Endothelial cell (in vitro differentiated cells): ENCODE data around the gene RBM26. TPM values are rescaled to one million over a fixed set of nuclear protein-coding genes. Genes with fewer than 3 reads are reported as not detected.

Source experiments
- DNase-seq: peaks from one replicate; pipeline ENCODE4 v3.0.0; 2021; ENCODE audit warnings: low spot score
- H3K27ac Mint-ChIP-seq: one replicate; pipeline ENCODE4 v1.8.0; 2021; ENCODE audit warnings: mixed read lengths, inconsistent platforms; ENCODE audit not compliant: unreplicated experiment
- H3K27me3 Mint-ChIP-seq: one replicate; pipeline ENCODE4 v1.8.0; 2021; ENCODE audit warnings: mild to moderate bottlenecking, moderate library complexity, mixed read lengths, inconsistent platforms; ENCODE audit not compliant: unreplicated experiment
- H3K36me3 Mint-ChIP-seq: one replicate; pipeline ENCODE4 v1.8.0; 2021; ENCODE audit warnings: mild to moderate bottlenecking, low read depth, mixed read lengths, inconsistent platforms; ENCODE audit not compliant: unreplicated experiment
- H3K4me1 Mint-ChIP-seq: one replicate; pipeline ENCODE4 v1.8.0; 2021; ENCODE audit warnings: mild to moderate bottlenecking, mixed read lengths, inconsistent platforms; ENCODE audit not compliant: unreplicated experiment
- H3K4me3 Mint-ChIP-seq: one replicate; pipeline ENCODE4 v1.8.0; 2021; ENCODE audit warnings: mild to moderate bottlenecking, mixed read lengths, inconsistent platforms; ENCODE audit not compliant: unreplicated experiment
- H3K9me3 Mint-ChIP-seq: one replicate; pipeline ENCODE4 v1.8.0; 2021; ENCODE audit warnings: mixed read lengths, inconsistent platforms; ENCODE audit not compliant: unreplicated experiment
- total RNA-seq: library from RNA; stranded (reverse); fragmentation: NEBNext Ultra II Directional; extraction: Animal tissue kit (Norgen Biotek cat#: 25700); gene quantifications from one replicate; pipeline ENCODE4 v1.2.1, GENCODE V29; 2021; ENCODE audit not compliant: unreplicated experiment
- TF ChIP-seq, protein P1 (sequence below): fragments of 200-600 bp; sonication (generic); IDR thresholded peaks from one replicate; pipeline ENCODE4 v1.5.0; 2021; ENCODE audit warnings: antibody characterized with exemption; ENCODE audit not compliant: unreplicated experiment

RBM26 gene
- total RNA-seq, 1 donor from 2014 or later = 49.5 TPM

DNA sequence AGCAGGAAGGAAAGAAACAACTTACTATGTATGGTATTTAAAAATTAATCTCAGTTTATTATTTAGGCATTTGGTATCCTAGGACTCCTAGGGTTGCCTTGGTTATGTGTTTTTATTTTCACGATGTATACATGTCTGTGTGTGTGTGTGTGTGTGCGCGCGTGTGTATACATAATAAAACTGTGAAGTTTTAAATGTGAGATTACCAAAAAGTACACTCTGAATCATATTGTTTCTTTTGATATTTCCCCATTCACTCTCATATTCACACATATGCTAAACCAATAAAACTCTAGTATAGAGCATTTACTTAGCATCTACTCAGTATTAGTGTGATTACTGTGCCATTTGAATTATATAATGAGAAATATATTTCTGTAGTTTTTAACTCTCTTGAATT is 44.1 kb upstream of the RBM26 start:
- H3K4me1 Mint-ChIP-seq = peaks cover 21% of the 10 kb centered on the region
- no peak for DNase-seq
- H3K36me3 Mint-ChIP-seq = no peaks in the 10 kb centered on the region
- H3K4me3 Mint-ChIP-seq = no peak overlapping the region
- H3K27me3 Mint-ChIP-seq = no peaks in the 10 kb centered on the region
- no peaks in the 10 kb centered on the region for H3K9me3 Mint-ChIP-seq
- H3K27ac Mint-ChIP-seq = no peak overlapping the region
- TF ChIP-seq, protein P1, sequence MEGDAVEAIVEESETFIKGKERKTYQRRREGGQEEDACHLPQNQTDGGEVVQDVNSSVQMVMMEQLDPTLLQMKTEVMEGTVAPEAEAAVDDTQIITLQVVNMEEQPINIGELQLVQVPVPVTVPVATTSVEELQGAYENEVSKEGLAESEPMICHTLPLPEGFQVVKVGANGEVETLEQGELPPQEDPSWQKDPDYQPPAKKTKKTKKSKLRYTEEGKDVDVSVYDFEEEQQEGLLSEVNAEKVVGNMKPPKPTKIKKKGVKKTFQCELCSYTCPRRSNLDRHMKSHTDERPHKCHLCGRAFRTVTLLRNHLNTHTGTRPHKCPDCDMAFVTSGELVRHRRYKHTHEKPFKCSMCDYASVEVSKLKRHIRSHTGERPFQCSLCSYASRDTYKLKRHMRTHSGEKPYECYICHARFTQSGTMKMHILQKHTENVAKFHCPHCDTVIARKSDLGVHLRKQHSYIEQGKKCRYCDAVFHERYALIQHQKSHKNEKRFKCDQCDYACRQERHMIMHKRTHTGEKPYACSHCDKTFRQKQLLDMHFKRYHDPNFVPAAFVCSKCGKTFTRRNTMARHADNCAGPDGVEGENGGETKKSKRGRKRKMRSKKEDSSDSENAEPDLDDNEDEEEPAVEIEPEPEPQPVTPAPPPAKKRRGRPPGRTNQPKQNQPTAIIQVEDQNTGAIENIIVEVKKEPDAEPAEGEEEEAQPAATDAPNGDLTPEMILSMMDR = no peak

DNA sequence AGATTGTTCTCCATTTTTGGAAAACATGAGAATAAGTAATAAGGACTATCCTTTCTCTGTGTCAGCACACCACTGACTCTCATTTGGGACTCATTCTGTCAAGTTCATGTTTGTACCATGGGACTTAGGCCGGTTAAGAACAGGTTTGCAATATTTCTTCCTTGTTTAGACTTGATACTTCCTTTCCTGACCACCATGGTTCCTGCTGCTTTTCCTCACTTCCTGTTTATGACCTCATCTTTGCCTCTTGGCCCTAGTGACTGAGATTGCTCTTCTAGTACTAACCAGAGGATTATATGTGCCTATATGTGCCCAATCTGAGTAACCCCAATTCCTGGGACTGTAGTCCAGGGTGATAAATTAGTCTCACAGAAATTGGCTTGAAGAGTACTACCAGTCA is 42.4 kb upstream of the RBM26 start:
- H3K27me3 Mint-ChIP-seq = no peaks in the 10 kb centered on the region
- no peak overlapping the region for H3K4me3 Mint-ChIP-seq
- H3K27ac Mint-ChIP-seq = peak overlapping the region; percentile 66
- TF ChIP-seq, protein P1 = no peak
- H3K36me3 Mint-ChIP-seq = no peaks in the 10 kb centered on the region
- H3K4me1 Mint-ChIP-seq = peaks cover 21% of the 10 kb centered on the region
- H3K9me3 Mint-ChIP-seq = no peaks in the 10 kb centered on the region
- no peak for DNase-seq

- H3K4me3 Mint-ChIP-seq = no peak overlapping the region
- H3K27ac Mint-ChIP-seq = peak overlapping the region; percentile 66
- H3K9me3 Mint-ChIP-seq = no peaks in the 10 kb centered on the region
- peaks cover 2% of the 10 kb centered on the region for H3K27me3 Mint-ChIP-seq
- TF ChIP-seq, protein P1 = no peak
- H3K4me1 Mint-ChIP-seq = peaks cover 21% of the 10 kb centered on the region
- DNase-seq = no peak
- H3K36me3 Mint-ChIP-seq = no peaks in the 10 kb centered on the region
Observed at GRCh38 chr13:79447741-79448140, 41.7 kb upstream of the RBM26 start.

GRCh38 chr13:79447141-79447540 is 41.1 kb upstream of the RBM26 start:
- Mint-ChIP-seq H3K9me3 (no peaks in the 10 kb centered on the region), H3K27ac (no peak overlapping the region), H3K4me1 (peaks cover 21% of the 10 kb centered on the region), H3K36me3 (no peaks in the 10 kb centered on the region), H3K4me3 (no peak overlapping the region), H3K27me3 (peaks cover 2% of the 10 kb centered on the region)
- no peak for DNase-seq
- TF ChIP-seq, protein P1 = no peak

- Mint-ChIP-seq H3K4me1 (peaks cover 16% of the 10 kb centered on the region), H3K36me3 (no peaks in the 10 kb centered on the region), H3K27me3 (peaks cover 3% of the 10 kb centered on the region), H3K27ac (no peak overlapping the region), H3K4me3 (no peak overlapping the region), H3K9me3 (no peaks in the 10 kb centered on the region)
- TF ChIP-seq, protein P1 = no peak
- DNase-seq = no peak
Observed at GRCh38 chr13:79445968-79446645, 40.1 kb upstream of the RBM26 start.
